ENCODE data around the gene C4BPB.
A peak's percentile ranks its signal among the peaks of the same experiment; 100 is the strongest.
"Not testable (repeated sequence)": the region's sequence is repeated elsewhere in the genome, so short reads cannot be mapped to it uniquely, and the experiment has no call there.

The C4BPB gene

GRCh38 chr1:207088701-207089626 is at the start of gene C4BPB:
C4BPB (plus strand) TSS chr1:207088860; CDS start chr1:207089532, 672 bp downstream.
- no peak for DNase-seq (ENCODE audit: extremely low spot score, insufficient read length, low read depth)
- no peak for FAIRE-seq

DNA sequence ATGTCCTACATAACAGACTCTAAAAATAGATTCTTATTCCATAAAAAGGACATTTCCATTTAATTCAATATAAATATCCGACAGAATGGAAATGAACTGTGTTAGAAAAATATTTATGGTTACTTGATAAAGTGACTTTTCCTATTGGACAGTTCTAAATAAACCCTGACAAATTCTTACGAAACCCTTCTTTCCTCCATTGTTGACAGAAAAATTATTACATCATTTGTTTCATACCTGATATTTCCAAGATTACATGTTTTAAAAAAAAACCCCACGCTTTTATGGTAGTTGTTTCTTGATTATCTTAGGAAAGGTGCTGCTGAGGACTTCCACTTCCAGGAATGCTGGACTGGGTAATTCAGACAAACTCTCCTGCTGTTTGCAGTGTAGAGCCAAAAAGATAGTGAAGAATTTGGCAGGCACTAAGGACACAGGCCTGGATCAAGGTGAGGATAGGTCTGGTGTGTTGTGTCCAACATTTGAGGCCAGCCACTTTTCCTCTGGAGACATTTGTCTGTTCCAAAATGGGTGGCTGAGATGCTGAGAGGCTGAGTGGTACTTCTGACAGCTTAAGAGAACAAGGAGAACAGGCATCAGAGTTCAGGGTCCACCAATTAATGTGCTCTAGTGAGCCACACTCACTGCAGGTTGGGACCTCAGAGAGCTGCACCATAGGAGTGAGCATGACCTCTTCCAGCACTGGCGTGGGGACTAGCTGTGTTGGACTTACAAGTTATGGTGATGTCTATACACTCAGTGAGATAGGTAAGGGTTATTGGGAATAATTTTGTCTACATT is 49.1 kb upstream of the C4BPB start:
- DNase-seq (ENCODE audit: extremely low spot score, insufficient read length, low read depth) = no peak
- FAIRE-seq = no peak

GRCh38 chr1:207040181-207040533 is 48.5 kb upstream of the C4BPB start:
- FAIRE-seq = no peak

DNA sequence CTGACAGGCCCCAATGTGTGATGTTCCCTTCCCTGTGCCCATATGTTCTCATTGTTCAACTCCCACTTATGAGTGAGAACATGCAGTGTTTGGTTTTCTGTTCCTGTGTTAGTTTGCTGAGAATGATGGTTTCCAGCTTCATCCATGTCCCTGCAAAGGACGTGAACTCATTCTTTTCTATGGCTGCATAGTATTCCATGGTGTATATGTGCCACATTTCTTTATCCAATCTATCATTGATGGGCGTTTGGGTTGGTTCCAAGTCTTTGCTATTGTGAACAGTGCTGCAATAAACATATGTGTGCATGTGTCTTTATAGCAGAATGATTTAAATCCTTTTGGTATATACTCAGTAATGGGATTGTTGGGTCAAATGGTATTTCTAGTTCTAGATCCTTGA is 47.3 kb upstream of the C4BPB start:
- not testable (repeated sequence) for DNase-seq (ENCODE audit: extremely low spot score, insufficient read length, low read depth); FAIRE-seq

More at GRCh38 chr1:207040181-207040533, 48.5 kb upstream of the C4BPB start:
- DNase-seq (ENCODE audit: extremely low spot score, insufficient read length, low read depth) = no peak

DNA sequence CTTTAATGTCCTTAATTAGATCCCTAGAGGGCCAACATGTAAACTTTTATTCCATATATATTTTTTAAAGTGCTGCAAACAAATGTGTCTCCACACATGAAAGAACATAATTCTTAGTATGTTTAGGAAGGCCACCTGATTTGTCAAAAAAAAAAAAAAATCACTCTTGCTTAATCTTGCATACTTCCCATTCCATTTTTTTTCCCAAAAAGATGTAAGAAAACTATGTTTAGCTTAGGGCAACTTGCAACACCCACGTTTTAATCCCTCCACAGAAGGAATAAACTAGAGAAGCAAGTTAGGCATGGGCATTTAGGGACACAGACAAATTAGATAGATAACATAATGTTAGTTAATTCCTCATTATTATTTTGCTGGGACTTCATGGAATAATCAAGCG is 43.2 kb upstream of the C4BPB start:
- DNase-seq (ENCODE audit: extremely low spot score, insufficient read length, low read depth) = no peak
- FAIRE-seq = no peak

- FAIRE-seq (no peak), DNase-seq (ENCODE audit: extremely low spot score, insufficient read length, low read depth) (no peak)
Observed at GRCh38 chr1:207047505-207047904, 41.2 kb upstream of the C4BPB start.

DNA sequence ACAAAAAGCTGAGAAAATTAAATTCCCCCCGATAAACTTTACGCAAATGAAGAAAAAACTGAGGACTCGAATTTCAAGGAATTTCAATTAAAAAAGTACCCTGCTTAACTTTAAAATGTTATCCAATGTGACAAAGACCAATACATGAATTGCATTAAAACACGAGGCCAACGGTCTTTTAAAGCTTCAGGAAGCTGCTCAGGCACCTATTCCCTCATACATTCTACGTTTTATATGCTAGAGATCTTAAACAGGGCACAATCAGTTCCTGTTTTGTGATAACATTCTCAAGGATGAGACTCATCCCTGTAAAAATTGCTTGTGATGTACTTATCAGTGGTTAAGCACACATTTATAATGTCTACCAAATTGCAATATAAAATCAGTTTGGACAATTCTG is 40.6 kb upstream of the C4BPB start:
- no peak for FAIRE-seq

GRCh38 chr1:207049054-207049453 is 39.6 kb upstream of the C4BPB start:
- FAIRE-seq (no peak), DNase-seq (ENCODE audit: extremely low spot score, insufficient read length, low read depth) (no peak)

More for the DNA sequence above, 40.6 kb upstream of the C4BPB start:
- DNase-seq (ENCODE audit: extremely low spot score, insufficient read length, low read depth) = no peak

GRCh38 chr1:207049514-207049913 is 39.1 kb upstream of the C4BPB start:
- DNase-seq (ENCODE audit: extremely low spot score, insufficient read length, low read depth) (no peak), FAIRE-seq (no peak)

- DNase-seq (ENCODE audit: extremely low spot score, insufficient read length, low read depth) (peak; percentile 9), FAIRE-seq (peak; percentile 69)
Observed at GRCh38 chr1:207049974-207050391, 38.7 kb upstream of the C4BPB start.

- DNase-seq (ENCODE audit: extremely low spot score, insufficient read length, low read depth) (peak; percentile 64), FAIRE-seq (peak; percentile 85)
Observed at GRCh38 chr1:207050480-207051190, 38.0 kb upstream of the C4BPB start.

GRCh38 chr1:207051191-207051943 is 37.3 kb upstream of the C4BPB start, which contains the start of gene YOD1:
YOD1 (minus strand) TSS chr1:207051208; CDS start chr1:207051030, 178 bp downstream.
- DNase-seq (ENCODE audit: extremely low spot score, insufficient read length, low read depth) (no peak), FAIRE-seq (no peak)

GRCh38 chr1:207052911-207053769 is 35.5 kb upstream of the C4BPB start, which contains the start of gene PFKFB2:
PFKFB2 (plus strand) TSS chr1:207053275; CDS start chr1:207054718, 1,443 bp downstream.
- FAIRE-seq (peak; percentile 82), DNase-seq (ENCODE audit: extremely low spot score, insufficient read length, low read depth) (peak; percentile 81)

DNA sequence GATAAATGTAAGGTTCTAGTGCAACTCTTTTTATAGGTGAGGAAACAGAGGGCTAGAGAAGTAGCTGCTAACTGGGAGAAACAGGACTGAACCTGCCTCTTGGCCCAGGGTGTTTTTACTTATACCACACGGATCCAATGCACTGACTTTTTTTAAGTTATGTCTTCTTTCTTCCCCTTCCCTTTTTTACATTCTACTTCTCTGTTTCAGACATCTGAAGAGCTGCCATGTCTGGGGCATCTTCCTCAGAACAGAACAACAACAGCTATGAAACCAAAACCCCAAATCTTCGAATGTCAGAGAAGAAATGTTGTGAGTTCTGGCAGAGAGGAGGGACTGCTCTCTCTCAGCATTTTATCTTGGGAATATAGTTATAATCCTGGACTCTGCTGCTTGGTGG is 34.2 kb upstream of the C4BPB start:
- DNase-seq (ENCODE audit: extremely low spot score, insufficient read length, low read depth) = no peak

GRCh38 chr1:207055386-207056001 is 33.2 kb upstream of the C4BPB start:
- no peak for DNase-seq (ENCODE audit: extremely low spot score, insufficient read length, low read depth)
- FAIRE-seq = no peak

More for the DNA sequence above, 34.2 kb upstream of the C4BPB start:
- FAIRE-seq = no peak

GRCh38 chr1:207056673-207057072 is 32.0 kb upstream of the C4BPB start:
- FAIRE-seq (no peak), DNase-seq (ENCODE audit: extremely low spot score, insufficient read length, low read depth) (no peak)

GRCh38 chr1:207058252-207058651 is 30.4 kb upstream of the C4BPB start:
- FAIRE-seq (no peak), DNase-seq (ENCODE audit: extremely low spot score, insufficient read length, low read depth) (no peak)
